ENCODE data around the gene TIMM21. TPM values are rescaled to one million over a fixed set of nuclear protein-coding genes. Genes with fewer than 3 reads are reported as not detected.

The TIMM21 gene
- polyA plus RNA-seq, 1 experiment, result 52.7 TPM

GRCh38 chr18:74173434-74173750 is 25.1 kb downstream of the TIMM21 start:
- Histone ChIP-seq H3K27me3 (ENCODE audit: control insufficient read depth, insufficient read depth, low read length) (peaks cover 28% of the 10 kb centered on the region), H3K9me3 (ENCODE audit: control insufficient read depth, insufficient read depth, low read length) (no peaks in the 10 kb centered on the region; the same call in 1 of the 2 replicates)

GRCh38 chr18:74175658-74176057 is 27.3 kb downstream of the TIMM21 start:
- no peak for DNase-seq (ENCODE audit: low read depth, low spot score)
- ChIA-PET CTCF (no interaction called here), POLR2A (no interaction called here)
- TF ChIP-seq CTCF (IDR thresholded peaks at IDR 0.05; ENCODE audit: low read depth, low read length), result no peak
- Histone ChIP-seq H3K27ac (ENCODE audit: low read depth, low read length) (no peak overlapping the region), H3K27me3 (ENCODE audit: control insufficient read depth, insufficient read depth, low read length) (peaks cover 31% of the 10 kb centered on the region), H3K9me3 (ENCODE audit: control insufficient read depth, insufficient read depth, low read length) (no peaks in the 10 kb centered on the region; the same call in 1 of the 2 replicates), H3K4me3 (ENCODE audit: low read depth, low read length) (no peak overlapping the region)

More at GRCh38 chr18:74173434-74173750, 25.1 kb downstream of the TIMM21 start:
- Histone ChIP-seq H3K27ac (ENCODE audit: low read depth, low read length) (no peak overlapping the region), H3K4me3 (ENCODE audit: low read depth, low read length) (no peak overlapping the region)
- no peak for TF ChIP-seq CTCF (IDR thresholded peaks at IDR 0.05; ENCODE audit: low read depth, low read length)
- ChIA-PET POLR2A (no interaction called here), CTCF (no interaction called here)
- DNase-seq (ENCODE audit: low read depth, low spot score), result no peak

GRCh38 chr18:74178884-74179283 is 30.6 kb downstream of the TIMM21 start:
- H3K27me3 ChIP-seq (ENCODE audit: control insufficient read depth, insufficient read depth, low read length), result peaks cover 31% of the 10 kb centered on the region
- no peak overlapping the region for H3K4me3 ChIP-seq (ENCODE audit: low read depth, low read length)
- POLR2A ChIA-PET, result no interaction called here
- no peak for DNase-seq (ENCODE audit: low read depth, low spot score)
- H3K27ac ChIP-seq (ENCODE audit: low read depth, low read length), result no peak overlapping the region
- CTCF ChIA-PET, result interaction anchor here (0.5 kb wide), 1 partner anchor 373 kb away, joined by 5 read pairs; no protein-coding TSS in a partner anchor
- no peak for TF ChIP-seq CTCF (IDR thresholded peaks at IDR 0.05; ENCODE audit: low read depth, low read length)
- H3K9me3 ChIP-seq (ENCODE audit: control insufficient read depth, insufficient read depth, low read length), result no peaks in the 10 kb centered on the region

GRCh38 chr18:74179623-74180199 is 31.4 kb downstream of the TIMM21 start:
- Histone ChIP-seq H3K9me3 (ENCODE audit: control insufficient read depth, insufficient read depth, low read length) (no peaks in the 10 kb centered on the region), H3K4me3 (ENCODE audit: low read depth, low read length) (no peak overlapping the region), H3K27ac (ENCODE audit: low read depth, low read length) (no peak overlapping the region), H3K27me3 (ENCODE audit: control insufficient read depth, insufficient read depth, low read length) (peaks cover 33% of the 10 kb centered on the region)
- no peak for TF ChIP-seq CTCF (IDR thresholded peaks at IDR 0.05; ENCODE audit: low read depth, low read length)
- CTCF ChIA-PET, result no interaction called here
- DNase-seq (ENCODE audit: low read depth, low spot score), result no peak
- POLR2A ChIA-PET, result no interaction called here

GRCh38 chr18:74182335-74182734 is 34.0 kb downstream of the TIMM21 start:
- no peaks in the 10 kb centered on the region for H3K9me3 ChIP-seq (ENCODE audit: control insufficient read depth, insufficient read depth, low read length)
- DNase-seq (ENCODE audit: low read depth, low spot score), result no peak
- H3K27ac ChIP-seq (ENCODE audit: low read depth, low read length), result no peak overlapping the region
- no peak for TF ChIP-seq CTCF (IDR thresholded peaks at IDR 0.05; ENCODE audit: low read depth, low read length)
- ChIA-PET CTCF (no interaction called here), POLR2A (no interaction called here)
- no peak overlapping the region for H3K4me3 ChIP-seq (ENCODE audit: low read depth, low read length)
- peaks cover 21% of the 10 kb centered on the region for H3K27me3 ChIP-seq (ENCODE audit: control insufficient read depth, insufficient read depth, low read length)

All from AG04450 (cell line).